ENCODE results near the gene THG1L.

DNA sequence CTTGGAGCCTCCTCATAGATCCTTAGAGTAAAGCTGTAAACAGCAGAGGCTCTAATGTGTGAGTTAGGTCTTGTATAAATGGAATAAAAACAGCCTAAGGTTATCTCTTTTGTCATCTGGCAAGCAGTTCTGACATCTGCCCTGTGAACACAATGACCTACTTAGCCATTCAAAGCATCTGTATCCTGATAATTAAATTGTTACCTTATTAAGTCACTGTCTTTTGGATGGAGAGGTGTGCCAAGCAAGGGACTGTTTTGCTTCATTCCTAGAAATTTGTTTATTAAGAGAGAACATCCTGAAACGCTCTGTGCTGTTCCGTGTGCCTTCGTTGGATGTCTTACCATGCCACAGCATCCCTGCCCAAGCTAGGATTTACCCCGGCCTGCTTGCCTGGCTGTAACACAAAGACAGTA lies 13.8 kb downstream of the THG1L start:
- TF ChIP-seq POLR2A (IDR thresholded peaks at IDR 0.05) = no peak
- TF ChIP-seq, protein P1, sequence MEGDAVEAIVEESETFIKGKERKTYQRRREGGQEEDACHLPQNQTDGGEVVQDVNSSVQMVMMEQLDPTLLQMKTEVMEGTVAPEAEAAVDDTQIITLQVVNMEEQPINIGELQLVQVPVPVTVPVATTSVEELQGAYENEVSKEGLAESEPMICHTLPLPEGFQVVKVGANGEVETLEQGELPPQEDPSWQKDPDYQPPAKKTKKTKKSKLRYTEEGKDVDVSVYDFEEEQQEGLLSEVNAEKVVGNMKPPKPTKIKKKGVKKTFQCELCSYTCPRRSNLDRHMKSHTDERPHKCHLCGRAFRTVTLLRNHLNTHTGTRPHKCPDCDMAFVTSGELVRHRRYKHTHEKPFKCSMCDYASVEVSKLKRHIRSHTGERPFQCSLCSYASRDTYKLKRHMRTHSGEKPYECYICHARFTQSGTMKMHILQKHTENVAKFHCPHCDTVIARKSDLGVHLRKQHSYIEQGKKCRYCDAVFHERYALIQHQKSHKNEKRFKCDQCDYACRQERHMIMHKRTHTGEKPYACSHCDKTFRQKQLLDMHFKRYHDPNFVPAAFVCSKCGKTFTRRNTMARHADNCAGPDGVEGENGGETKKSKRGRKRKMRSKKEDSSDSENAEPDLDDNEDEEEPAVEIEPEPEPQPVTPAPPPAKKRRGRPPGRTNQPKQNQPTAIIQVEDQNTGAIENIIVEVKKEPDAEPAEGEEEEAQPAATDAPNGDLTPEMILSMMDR (IDR thresholded peaks at IDR 0.05) = no peak
